HG03139 (cell line): ENCODE data around the gene DNAJC22.
"Not testable (repeated sequence)": the region's sequence is repeated elsewhere in the genome, so short reads cannot be mapped to it uniquely, and the experiment has no call there.

ENCODE experiments used
- ATAC-seq: cut with Tn5 transposase; IDR thresholded peaks from one replicate; pipeline ENCODE4 v1.9.1; 2021; ENCODE audit not compliant: unreplicated experiment

Gene DNAJC22

DNA sequence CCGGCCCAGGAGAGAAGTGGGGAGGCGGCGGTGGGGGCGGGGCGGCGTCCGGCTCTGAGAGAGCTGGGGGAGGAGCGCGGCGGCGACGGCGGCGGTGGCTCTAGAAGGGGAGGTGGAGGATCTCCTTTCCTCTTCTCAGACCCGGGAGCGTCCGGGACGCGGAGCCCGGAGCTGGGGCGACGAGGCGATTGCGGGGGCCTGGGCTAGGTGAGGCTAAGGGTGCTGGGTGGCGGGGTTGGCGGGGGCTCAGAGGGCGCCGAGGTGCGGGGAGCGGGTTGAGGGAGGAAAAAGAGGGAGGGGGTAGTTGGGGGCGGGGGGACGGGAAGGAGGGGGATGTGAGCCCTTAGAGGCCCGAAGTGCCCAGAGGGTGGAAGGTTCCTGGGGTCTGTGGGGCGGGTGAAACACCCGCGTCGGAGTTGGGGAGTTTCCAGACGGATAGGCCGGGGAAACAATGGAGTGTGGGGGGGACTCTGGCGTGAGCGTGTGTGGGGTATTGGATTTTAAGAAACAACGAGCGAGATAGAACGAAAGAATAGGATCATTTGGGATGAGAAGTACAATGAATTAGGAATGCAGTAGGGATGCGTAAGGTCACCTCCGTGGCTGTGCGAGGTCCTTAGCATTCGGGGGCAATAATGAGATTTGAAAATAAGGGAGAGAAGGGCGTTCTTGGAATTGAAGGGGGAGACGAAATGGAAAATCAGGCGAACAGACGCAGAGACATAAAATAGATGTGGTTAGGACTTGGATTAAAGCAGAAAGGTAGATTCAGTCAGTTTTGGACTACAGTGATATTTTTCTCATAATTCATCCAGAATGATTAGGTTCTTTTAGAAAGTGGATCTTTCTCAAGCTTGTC lies 20.9 kb downstream of the DNAJC22 start, which contains the start of gene SPATS2:
Gene SPATS2, plus strand, starts transcription at position 82 of the 859 bp plus-strand sequence. CDS start 93,551 bp downstream, outside the sequence.
- no peak for ATAC-seq

DNA sequence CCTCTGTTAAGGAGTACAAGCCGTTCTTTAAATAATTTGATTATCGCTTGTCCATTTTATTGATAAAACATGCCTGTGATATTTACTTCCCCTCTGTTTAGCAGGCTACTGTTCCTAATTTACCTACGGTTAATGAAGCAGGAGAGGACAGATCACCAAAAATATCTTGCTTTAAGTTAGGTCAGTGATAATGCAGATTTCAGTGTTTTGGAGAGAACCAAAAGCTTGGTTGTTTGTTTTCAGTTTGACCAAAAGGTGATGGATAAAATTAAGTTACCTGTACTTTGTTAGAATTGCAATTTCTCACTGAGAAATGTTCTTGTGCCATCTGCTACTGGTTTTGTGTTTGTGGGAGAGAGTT lies 21.5 kb downstream of the DNAJC22 start:
- ATAC-seq, result no peak

DNA sequence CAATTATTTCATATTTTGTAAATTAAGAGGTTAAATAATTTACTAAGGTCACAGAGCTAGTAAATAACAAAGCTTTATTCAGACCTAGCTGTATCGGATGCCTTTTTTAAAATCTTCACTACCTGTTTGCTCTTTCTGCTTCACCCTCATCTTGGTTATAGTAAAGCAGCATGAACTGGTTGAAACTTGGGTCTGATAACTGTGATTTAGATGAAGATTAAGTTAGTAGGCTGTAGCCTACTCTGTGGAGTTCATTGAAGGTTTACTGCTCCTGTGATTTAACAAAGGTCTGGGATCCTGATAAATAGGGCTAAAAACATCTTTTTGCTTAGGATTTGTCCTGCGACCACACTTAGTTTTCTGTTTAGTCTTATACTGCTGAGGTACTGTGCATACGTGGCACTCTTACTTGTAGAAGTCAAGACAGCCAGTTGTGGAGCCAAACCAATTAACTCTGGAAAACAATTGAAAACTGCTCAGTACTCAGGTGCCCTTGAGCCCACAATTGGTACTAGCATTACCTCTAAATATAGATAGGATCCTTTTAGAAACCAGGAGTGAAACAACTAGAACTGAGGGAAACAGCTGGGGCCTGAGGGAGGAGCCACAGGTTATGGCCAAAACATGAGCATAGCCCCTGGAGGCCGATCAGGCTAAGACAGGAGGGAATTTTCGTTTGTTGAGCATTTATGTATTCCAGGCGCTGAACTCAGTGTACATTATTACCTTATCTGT lies 22.9 kb downstream of the DNAJC22 start:
- ATAC-seq, result no peak

DNA sequence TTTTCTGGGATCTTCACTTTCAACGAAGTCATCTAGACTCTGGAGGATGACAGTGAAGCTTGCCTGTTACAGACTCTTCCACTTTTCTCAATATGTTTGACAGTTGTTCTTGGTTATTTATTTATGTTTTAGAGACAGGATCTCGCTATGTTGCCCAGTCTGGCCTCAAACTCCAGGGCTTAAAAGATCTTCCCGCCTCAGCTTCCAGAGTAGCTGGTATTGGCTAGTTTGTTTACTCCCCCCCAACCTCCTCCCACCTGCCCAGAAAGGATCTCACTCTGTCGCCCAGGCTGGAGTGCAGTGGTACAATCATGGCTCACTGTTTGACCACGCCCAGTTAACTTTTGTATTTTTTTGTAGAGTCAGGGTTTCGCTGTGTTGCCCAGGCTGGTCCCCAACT lies 23.9 kb downstream of the DNAJC22 start:
- no peak for ATAC-seq

DNA sequence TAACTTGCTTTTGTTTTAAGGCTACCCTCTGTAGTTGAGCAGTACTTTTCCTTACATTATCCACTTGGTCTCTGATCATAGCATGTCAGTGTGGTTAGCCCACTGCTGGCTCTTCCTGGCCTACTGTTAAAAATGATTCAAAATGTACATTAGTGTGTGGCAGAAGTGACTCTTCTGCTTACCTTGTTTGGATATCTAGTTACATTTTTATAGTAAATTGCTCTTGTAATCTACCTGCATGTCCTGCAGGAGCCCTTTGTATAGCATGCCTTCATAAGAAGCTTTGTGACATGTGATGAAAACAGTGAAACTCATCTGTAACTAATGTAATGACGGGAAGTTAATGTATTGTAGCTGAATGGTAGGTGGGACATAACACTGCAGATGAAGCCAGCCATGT lies 28.7 kb downstream of the DNAJC22 start:
- ATAC-seq, result no peak

DNA sequence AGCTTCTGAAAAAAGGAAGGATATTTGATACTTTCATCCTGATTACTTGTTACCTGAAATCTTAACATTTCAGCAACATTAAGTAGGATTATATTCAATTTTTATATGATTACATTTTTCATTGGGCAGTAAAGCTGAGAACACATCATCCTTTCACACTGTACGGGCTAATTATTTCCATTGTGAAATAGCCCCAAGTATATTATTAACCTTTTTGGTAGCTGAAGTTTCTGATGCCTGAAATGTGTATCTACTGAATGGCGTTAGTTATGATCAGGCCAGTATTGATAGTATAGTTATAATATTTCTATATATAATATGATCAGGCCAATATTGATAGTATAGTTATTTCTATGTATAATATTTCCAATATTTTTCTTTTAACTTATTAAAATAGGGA lies 30.7 kb downstream of the DNAJC22 start:
- no peak for ATAC-seq

DNA sequence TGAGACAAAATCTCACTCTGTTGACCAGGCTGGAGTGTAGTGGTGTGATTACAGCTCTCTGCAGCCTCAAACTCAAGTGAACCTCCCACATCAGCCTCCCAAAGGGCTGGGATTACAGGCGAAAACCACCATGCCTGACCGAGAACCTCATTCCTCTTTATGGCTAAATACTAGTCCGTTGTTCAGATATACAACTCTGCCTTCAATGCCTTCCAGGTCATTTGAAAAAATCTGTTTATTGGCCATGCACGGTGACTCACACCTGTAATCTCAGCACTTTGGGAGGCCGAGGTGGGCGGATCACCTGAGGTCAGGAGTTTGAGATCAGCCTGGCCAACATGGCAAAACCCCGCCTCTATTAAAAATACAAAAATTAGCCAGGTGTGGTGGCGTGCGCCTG lies 33.5 kb downstream of the DNAJC22 start:
- ATAC-seq, result not testable (repeated sequence)

DNA sequence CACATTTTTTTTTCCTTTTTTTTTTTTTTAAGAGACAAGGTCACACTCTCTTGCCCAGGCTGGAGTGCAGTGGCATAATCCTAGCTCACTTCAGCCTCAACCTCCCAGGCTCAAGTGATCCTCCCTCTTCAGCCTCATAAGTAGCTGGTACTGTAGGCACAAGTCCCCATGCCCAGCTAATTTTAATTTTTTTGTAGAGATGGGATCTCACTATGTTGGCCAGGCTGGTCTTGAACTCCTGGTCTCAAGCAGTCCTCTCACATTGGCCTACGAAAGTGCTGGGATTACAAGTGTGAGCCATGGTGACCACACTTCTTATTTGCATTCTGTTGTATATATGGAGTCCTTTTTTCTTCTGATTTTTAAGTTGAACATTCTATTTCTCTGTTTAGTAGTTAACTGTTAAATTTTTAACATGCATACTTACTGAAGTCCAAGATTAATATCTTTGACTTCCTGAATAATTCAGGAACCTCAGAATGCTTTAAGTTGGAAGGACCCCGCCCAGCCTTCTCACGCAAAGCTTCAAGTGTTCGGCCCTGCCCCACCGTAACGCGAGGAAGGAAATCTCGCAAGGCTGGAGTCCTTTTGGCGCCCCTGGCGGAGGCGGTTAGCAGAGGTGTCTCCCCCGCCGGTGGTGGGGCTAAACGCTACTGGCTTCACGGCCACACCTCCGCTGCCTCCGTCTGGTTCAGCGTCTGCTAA lies 42.1 kb downstream of the DNAJC22 start:
- no peak for ATAC-seq

DNA sequence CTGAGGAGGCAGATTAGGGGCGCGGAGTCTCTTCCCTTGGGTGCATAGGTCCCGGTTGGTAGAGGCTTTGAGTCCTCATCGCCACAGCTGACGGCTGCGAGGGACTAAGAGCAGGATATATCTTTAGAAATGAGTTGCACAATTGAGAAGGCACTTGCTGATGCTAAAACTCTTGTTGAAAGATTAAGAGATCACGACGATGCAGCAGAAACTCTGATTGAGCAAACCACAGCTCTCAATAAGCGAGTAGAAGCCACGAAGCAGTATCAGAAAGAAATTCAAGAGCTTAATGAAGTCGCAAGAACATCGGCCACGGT lies 42.7 kb downstream of the DNAJC22 start:
- ATAC-seq, result no peak

DNA sequence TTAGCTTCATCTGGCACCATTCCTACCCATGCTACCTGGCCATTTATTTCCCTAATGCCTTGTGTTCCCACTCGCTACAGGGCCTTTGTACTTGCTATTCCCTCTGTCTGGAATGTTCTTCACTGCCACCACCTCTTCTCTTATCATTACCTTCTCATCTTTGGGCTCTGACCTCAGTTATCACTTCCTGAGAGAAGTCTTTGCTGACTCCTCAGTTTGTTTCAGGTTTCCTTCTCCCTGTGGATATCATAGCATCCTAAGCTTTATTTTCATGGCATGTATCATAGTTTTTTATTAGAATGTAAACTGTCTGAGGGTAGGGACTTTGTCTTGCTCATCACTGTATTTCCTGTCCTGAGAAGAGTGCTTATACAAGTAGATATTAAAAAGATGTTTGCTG lies 50.3 kb downstream of the DNAJC22 start:
- ATAC-seq, result no peak

DNA sequence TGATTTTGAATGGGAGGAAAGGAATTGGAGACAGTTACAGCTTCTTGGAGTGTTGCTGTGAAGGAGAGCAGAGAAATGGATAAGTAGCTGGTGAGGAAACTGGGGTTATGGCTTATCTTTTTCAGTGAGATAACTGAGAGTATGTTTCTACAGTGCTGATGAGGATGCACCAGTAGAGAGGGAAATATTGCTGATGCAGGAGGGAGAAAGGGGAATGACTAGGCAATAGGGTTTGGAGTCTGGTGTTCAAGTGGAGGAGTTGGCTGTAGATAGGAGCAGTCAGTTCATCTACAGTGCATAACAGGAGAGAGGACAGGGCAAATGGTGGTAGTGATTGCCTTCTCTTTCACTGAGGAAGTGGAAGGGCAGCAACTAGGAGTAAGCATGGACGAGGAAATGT lies 53.6 kb downstream of the DNAJC22 start:
- no peak for ATAC-seq
